Adrenal gland (tissue), 12 donors: ENCODE measurements around the gene FANCI. TPM values are rescaled to one million over a fixed set of nuclear protein-coding genes. Genes with fewer than 3 reads are reported as not detected.
"Not testable (repeated sequence)": the region's sequence is repeated elsewhere in the genome, so short reads cannot be mapped to it uniquely, and the experiment has no call there.

Experiments
- DNase-seq, 7 donors: peaks; one replicate each; pipeline ENCODE4 v3.0.0-alpha.2; 2019 to 2020
- H3K27ac ChIP-seq, 5 donors: fragments of 200-600 bp; sonication (generic) in 4 of 5; 1 replicate in 3 of 5; 2 replicates in 2 of 5; pipeline versions ENCODE4 v1.5.1 to v1.8.0; 2016 to 2020; ENCODE audit warnings: mild to moderate bottlenecking in 1 of 5
- H3K27me3 ChIP-seq: fragments of 200-600 bp; 2 replicates; pipeline ENCODE4 v1.8.0; 2021
- H3K36me3 ChIP-seq, 2 donors: fragments of 200-600 bp; replicated peaks in 1 of 2; 1 replicate in 1 of 2; 2 replicates in 1 of 2; pipeline versions ENCODE4 v1.5.1 to v1.8.0; 2018 to 2022
- H3K4me1 ChIP-seq, 2 donors: fragments of 200-600 bp; replicated peaks in 1 of 2; 1 replicate in 1 of 2; 2 replicates in 1 of 2; pipeline versions ENCODE4 v1.5.1 to v1.8.0; 2018 to 2021
- H3K4me3 ChIP-seq, 4 donors: fragments of 200-600 bp; sonication (generic) in 3 of 4; one replicate each; pipeline ENCODE4 v1.5.1; 2016 to 2018
- H3K9me3 ChIP-seq, 3 donors: fragments of 200-600 bp; sonication (generic) in 1 of 3; replicated peaks in 1 of 3; 1 replicate in 2 of 3; 2 replicates in 1 of 3; pipeline versions ENCODE4 v1.5.1 to v1.8.0; 2016 to 2021
- POLR2A ChIP-seq, 2 donors: fragments of 450-650 bp; IDR thresholded peaks; one replicate each; pipeline ENCODE4 v1.6.1; 2017; ENCODE audit warnings: antibody characterized with exemption in 2 of 2, mild to moderate bottlenecking in 2 of 2, moderate library complexity in 1 of 2
- WGBS, 4 donors: extraction: QIAGEN DNeasy Blood & Tissue Kit in 2 of 4; methylation state at CpG; one replicate each; pipeline versions ENCODE4 v1.1.5 to v1.1.7; 2013 to 2017; 5-methylcytosine and 5-hydroxymethylcytosine counted together
- intact Hi-C, 2 donors: fragments of 100-400 bp; cut with DNase I; formaldehyde crosslinking; loops; one replicate each; pipeline versions ENCODE4 v1.14.1 to v1.15.0; 2022 to 2023
- polyA plus RNA-seq, 3 donors: library from polyadenylated mRNA; stranded (reverse); fragments of 200-250 nt in 2 of 3; fragments of 350-450 nt in 1 of 3; fragmentation: Illumina TruSeq in 1 of 3; extraction: RNeasy Lipid Tissue Mini Kit (QIAGEN cat#74804) in 1 of 3; gene quantifications; one replicate each; pipeline ENCODE4 v1.2.3, GENCODE V29; 2013 to 2014
- total RNA-seq, 9 donors: library from RNA; depleted of rRNA in 4 of 9; stranded (reverse); fragments of >200 nt in 4 of 9; fragments of 120-200 nt in 1 of 9; fragmentation: NEBNext Ultra II Directional in 1 of 9; extraction: Animal tissue kit (Norgen Biotek cat#: 25700) in 1 of 9; gene quantifications; one replicate each; pipeline versions ENCODE4 v1.1.0 to v1.2.4, GENCODE V29; 2013 to 2023
- TF ChIP-seq, protein P1 (sequence below), 6 experiments: fragments of 450-650 bp in 4 of 6; fragments of 200-600 bp in 2 of 6; sonication (generic) in 1 of 6; IDR thresholded peaks; 1 replicate in 5 of 6; 2 replicates in 1 of 6; pipeline versions ENCODE4 v1.5.1 to v1.8.0; 2016 to 2021; ENCODE audit warnings: antibody characterized with exemption in 6 of 6, mild to moderate bottlenecking in 2 of 6, moderate library complexity in 1 of 6
- donor health status: healthy with polysubstance abuse.
- donor health status: Bipolar disorder and iron deficiency.
- donor health status: DM: yes; HTN: yes; CAD: no.
- donor health status: DM: no; HTN: no; CAD: no.
- donor health status: DM: no; HTN: no; CAD: no.
- donor health status: DM: yes; HTN: yes; CAD: no.

FANCI gene
- total and polyA plus RNA-seq, 12 donors = 1.5 to 23.5 (median 4.5) TPM

DNA sequence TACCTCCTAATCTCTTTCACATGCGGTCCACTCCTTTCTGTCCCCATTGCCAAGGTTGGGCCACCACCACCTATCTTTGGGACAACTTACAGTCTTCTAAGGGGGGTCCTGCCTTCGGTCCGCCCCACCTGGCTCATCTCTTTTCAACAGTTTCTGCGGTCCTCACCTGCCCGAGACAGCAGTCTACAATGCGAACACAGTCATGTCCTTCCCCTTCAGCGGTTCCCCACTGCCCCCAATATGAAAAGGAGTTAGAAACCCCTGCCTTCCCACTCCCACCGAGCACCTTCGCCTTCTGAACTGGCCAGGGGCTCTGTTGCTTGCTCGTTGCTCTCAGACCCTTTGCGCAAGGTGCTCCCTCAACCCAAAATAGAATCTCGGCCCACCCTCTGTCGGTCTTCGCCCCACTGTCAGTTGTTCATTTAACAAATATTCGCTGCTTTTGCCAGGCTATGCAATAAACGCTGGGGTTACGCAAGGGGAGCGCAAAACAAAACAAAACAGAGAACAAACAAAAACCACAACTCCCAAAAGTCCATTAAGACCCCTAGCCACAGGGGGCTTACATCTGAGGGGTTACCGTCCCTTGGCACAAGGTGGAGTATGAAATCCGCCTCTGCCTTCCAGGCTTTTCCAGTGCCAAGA lies 611 bp upstream of the FANCI start:
- H3K9me3 ChIP-seq = no peaks in the 10 kb centered on the region
- no peaks in the 10 kb centered on the region for H3K36me3 ChIP-seq
- H3K4me3 ChIP-seq = peak overlapping the region in 3 of 4 donors; percentile 18 to 80 (median 76)
- intact Hi-C loops = loop anchor here in 1 of 2 donors (10.0 kb wide), 1 partner anchor 92 kb away; the partner anchor contains the start of gene POLG
- H3K4me1 ChIP-seq = peaks cover 5 to 17% of the 10 kb centered on the region in 2 donors
- H3K27me3 ChIP-seq = no peaks in the 10 kb centered on the region
- TF ChIP-seq POLR2A (IDR thresholded peaks at IDR 0.05) = no peak
- TF ChIP-seq, protein P1, sequence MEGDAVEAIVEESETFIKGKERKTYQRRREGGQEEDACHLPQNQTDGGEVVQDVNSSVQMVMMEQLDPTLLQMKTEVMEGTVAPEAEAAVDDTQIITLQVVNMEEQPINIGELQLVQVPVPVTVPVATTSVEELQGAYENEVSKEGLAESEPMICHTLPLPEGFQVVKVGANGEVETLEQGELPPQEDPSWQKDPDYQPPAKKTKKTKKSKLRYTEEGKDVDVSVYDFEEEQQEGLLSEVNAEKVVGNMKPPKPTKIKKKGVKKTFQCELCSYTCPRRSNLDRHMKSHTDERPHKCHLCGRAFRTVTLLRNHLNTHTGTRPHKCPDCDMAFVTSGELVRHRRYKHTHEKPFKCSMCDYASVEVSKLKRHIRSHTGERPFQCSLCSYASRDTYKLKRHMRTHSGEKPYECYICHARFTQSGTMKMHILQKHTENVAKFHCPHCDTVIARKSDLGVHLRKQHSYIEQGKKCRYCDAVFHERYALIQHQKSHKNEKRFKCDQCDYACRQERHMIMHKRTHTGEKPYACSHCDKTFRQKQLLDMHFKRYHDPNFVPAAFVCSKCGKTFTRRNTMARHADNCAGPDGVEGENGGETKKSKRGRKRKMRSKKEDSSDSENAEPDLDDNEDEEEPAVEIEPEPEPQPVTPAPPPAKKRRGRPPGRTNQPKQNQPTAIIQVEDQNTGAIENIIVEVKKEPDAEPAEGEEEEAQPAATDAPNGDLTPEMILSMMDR (IDR thresholded peaks at IDR 0.05) = no peak
- H3K27ac ChIP-seq = peak overlapping the region in 1 of 5 donors; percentile 28
- DNase-seq = peak in 3 of 7 donors; percentile 18 to 54 (median 33)
- WGBS, 4 donors = 22 to 49% (median 25%) methylated on average over 18 to 20 of the region's 20 CpGs

DNA sequence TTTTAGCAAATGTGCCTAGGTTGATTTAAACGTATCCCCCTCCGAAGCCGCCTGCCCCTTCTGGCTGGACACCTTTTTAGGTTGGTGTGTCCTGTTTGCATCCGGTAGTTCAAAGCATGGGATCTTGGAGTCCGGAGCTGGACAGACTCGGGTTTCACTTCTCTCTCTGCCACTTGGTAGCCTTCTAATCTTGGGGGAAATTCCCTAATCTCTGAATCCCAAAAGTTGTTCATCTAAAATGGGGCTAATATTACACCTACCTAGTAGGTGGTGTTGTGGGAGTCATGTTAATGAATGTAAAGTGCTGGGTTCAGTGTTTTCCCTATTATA lies 760 bp downstream of the FANCI start:
- Histone ChIP-seq H3K36me3 (no peaks in the 10 kb centered on the region), H3K27ac (no peak overlapping the region), H3K27me3 (no peaks in the 10 kb centered on the region), H3K4me3 (peak overlapping the region in 2 of 4 donors; percentile 76 to 80), H3K9me3 (no peaks in the 10 kb centered on the region), H3K4me1 (peaks cover 5 to 17% of the 10 kb centered on the region in 2 donors)
- DNase-seq = no peak
- TF ChIP-seq, protein P1 (IDR thresholded peaks at IDR 0.05) = no peak
- no peak for TF ChIP-seq POLR2A (IDR thresholded peaks at IDR 0.05)
- WGBS, 4 donors = 1 to 3% (median 1%) methylated on average over 5 to 6 of the region's 6 CpGs
- intact Hi-C loops = loop anchor here in 1 of 2 donors (10.0 kb wide), 1 partner anchor 90 kb away; the partner anchor contains the start of gene POLG

DNA sequence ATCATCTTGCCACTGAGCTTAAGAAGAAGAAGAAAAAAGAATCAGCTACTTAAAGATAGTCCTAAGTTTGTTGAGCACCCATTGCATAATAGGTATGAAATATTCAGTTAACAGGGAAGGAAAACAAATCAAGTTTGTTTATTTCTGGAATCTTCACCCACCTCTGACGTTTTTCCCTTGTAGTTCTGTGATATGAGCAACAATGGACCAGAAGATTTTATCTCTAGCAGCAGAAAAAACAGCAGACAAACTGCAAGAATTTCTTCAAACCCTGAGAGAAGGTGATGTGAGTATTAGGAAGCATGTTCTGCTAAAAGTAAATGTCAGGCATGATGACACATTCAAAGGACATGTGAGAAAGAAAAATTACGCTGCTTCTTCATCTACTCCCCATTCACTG lies 3.7 kb downstream of the FANCI start:
- TF ChIP-seq POLR2A (IDR thresholded peaks at IDR 0.05) = no peak
- TF ChIP-seq, protein P1 (IDR thresholded peaks at IDR 0.05) = no peak
- Histone ChIP-seq H3K27me3 (no peaks in the 10 kb centered on the region), H3K9me3 (no peaks in the 10 kb centered on the region), H3K4me1 (peaks cover 5 to 17% of the 10 kb centered on the region in 2 donors), H3K4me3 (no peak overlapping the region), H3K36me3 (no peaks in the 10 kb centered on the region), H3K27ac (no peak overlapping the region)
- no peak for DNase-seq
- intact Hi-C loops = loop anchor here in 1 of 2 donors (10.0 kb wide), 1 partner anchor 87 kb away; the partner anchor contains the start of gene POLG
- 68 to 82% (median 78%) methylated on average over 2 of the region's 2 CpGs for WGBS, 4 donors

DNA sequence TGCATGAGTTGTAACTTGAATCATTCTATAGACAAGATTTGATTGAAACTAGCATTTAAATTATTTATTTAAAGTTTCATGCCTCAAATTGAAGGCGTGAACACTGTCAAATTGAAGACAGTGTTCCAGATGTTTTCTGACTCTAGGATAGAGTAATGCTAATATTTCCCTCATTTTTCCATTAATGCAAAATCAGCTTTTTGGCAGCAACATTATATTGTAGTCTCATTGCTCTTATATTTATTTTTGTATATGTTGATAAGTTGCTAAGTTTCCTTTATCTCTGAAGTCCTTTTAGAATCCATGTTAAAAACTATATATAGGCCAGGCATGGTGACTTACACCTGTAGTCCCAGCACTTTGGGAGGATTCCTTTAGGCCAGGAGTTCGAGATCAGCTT lies 4.8 kb downstream of the FANCI start:
- Histone ChIP-seq H3K27me3 (no peaks in the 10 kb centered on the region), H3K9me3 (no peaks in the 10 kb centered on the region), H3K27ac (no peak overlapping the region), H3K36me3 (no peaks in the 10 kb centered on the region), H3K4me3 (no peak overlapping the region), H3K4me1 (peaks cover 0 to 13% of the 10 kb centered on the region in 2 donors)
- DNase-seq = no peak
- TF ChIP-seq, protein P1 (IDR thresholded peaks at IDR 0.05) = no peak
- TF ChIP-seq POLR2A (IDR thresholded peaks at IDR 0.05) = no peak
- intact Hi-C loops = loop anchor here in 1 of 2 donors (10.0 kb wide), 1 partner anchor 86 kb away; the partner anchor contains the start of gene POLG
- WGBS, 4 donors = 96 to 99% (median 97%) methylated on average over 2 of the region's 2 CpGs

DNA sequence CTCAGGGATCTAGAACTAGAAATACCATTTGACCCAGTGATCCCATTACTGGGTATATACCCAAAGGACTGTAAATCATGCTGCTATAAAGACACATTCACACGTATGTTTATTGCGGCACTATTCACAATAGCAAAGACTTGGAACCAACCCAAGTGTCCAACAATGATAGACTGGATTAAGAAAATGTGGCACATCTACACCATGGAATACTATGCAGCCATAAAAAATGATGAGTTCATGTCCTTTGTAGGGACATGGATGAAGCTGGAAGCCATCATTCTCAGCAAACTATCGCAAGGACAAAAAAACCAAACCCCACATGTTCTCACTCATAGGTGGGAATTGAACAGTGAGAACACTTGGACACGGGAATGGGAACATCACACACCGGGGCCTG lies 6.4 kb downstream of the FANCI start:
- H3K4me3 ChIP-seq, H3K9me3 ChIP-seq, H3K36me3 ChIP-seq, H3K4me1 ChIP-seq, H3K27me3 ChIP-seq, DNase-seq, intact Hi-C loops, H3K27ac ChIP-seq: not testable (repeated sequence)
- WGBS, 4 donors = 93 to 98% (median 94%) methylated on average over 4 to 5 of the region's 5 CpGs

DNA sequence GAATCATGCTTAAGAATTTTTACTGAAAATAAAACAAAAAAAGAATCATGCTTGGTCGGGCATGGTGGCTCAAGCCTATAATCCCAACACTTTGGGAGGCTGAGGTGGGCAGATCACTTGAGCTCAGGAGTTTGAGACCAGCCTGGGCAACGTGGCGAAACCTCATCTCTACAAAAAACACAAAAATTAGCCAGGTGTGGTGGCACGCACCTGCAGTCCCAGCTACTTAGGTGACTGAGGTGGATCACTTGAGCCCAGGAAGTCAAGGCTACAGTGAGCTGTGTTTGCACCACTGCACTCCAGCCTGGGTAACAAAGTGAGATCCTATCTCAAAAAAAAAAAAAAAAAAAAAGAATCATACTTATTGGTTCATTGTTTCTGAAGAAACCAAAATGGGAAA lies 33.5 kb downstream of the FANCI start:
- H3K9me3 ChIP-seq, H3K4me1 ChIP-seq, H3K27me3 ChIP-seq, H3K36me3 ChIP-seq, intact Hi-C loops, DNase-seq, H3K4me3 ChIP-seq, H3K27ac ChIP-seq: not testable (repeated sequence)
- 96 to 99% (median 97%) methylated on average over 4 of the region's 4 CpGs for WGBS, 4 donors
